Measurements from ENCODE around the gene NSUN3. TPM values are rescaled to one million over a fixed set of nuclear protein-coding genes. Genes with fewer than 3 reads are reported as not detected.

NSUN3 gene
- total RNA-seq, 1 donor: 13.4 TPM

DNA sequence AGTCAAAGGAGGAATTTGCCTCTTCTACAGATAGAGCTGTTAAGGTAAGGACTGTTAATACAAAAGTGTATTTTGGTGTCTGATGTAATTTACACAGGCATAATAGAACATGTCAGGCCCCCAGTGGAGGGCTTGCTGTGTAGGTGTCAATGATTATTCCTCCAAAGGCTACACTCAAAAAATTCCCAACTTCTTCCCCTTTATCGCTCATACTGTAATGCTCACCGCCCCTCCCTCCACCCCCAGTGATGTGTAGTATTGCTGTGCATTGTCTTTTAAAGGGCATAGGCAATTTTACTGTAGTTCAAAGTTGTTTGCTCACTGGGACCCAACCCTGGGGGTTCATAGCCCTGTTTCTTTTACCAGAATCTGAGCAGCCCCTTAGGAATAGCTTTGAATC, 32.2 kb downstream of the NSUN3 start:
- Histone ChIP-seq H3K79me2 (ENCODE audit: insufficient read depth, low read length) (no peaks in the 10 kb centered on the region), H3K4me1 (ENCODE audit: insufficient read depth, low read length) (no peaks in the 10 kb centered on the region), H2AFZ (ENCODE audit: low read length) (no peak overlapping the region), H3K36me3 (ENCODE audit: insufficient read depth, low read length) (peaks cover 15% of the 10 kb centered on the region), H3K9me3 (ENCODE audit: low read depth, low read length) (no peaks in the 10 kb centered on the region), H3K4me3 (ENCODE audit: insufficient read depth, low read length) (no peak overlapping the region), H3K4me2 (ENCODE audit: insufficient read depth, low read length) (no peak overlapping the region), H3K27ac (ENCODE audit: low read depth, low read length) (no peak overlapping the region), H4K20me1 (ENCODE audit: insufficient read depth, low read length) (no peaks in the 10 kb centered on the region), H3K27me3 (ENCODE audit: insufficient read depth, low read length) (no peaks in the 10 kb centered on the region)
- TF ChIP-seq, protein P1, sequence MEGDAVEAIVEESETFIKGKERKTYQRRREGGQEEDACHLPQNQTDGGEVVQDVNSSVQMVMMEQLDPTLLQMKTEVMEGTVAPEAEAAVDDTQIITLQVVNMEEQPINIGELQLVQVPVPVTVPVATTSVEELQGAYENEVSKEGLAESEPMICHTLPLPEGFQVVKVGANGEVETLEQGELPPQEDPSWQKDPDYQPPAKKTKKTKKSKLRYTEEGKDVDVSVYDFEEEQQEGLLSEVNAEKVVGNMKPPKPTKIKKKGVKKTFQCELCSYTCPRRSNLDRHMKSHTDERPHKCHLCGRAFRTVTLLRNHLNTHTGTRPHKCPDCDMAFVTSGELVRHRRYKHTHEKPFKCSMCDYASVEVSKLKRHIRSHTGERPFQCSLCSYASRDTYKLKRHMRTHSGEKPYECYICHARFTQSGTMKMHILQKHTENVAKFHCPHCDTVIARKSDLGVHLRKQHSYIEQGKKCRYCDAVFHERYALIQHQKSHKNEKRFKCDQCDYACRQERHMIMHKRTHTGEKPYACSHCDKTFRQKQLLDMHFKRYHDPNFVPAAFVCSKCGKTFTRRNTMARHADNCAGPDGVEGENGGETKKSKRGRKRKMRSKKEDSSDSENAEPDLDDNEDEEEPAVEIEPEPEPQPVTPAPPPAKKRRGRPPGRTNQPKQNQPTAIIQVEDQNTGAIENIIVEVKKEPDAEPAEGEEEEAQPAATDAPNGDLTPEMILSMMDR (IDR thresholded peaks at IDR 0.05; ENCODE audit: extremely low read depth, low read depth, low read length): no peak
- DNase-seq (ENCODE audit: insufficient read length, low spot score, missing footprints): no peak

DNA sequence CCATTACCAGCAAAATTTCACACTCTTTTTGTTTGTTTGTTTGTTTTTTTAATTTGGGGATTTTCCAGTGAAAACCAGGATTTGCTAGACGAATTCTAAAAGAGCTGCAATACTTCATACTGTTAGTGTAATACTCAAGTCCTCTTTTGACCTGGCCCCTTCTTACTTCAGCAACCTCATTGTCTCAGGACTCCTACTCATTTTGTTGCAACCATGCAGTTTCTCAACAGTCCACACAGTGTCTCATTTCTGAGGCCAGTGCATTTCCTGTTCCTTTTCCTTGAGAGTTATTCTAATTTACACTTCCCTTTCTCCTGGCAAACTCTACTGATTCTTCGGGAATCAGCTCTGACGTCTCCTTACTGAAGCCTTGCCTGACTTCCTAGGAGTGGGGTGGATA, 35.6 kb downstream of the NSUN3 start:
- Histone ChIP-seq H3K27me3 (ENCODE audit: insufficient read depth, low read length) (no peaks in the 10 kb centered on the region), H4K20me1 (ENCODE audit: insufficient read depth, low read length) (no peaks in the 10 kb centered on the region), H3K4me2 (ENCODE audit: insufficient read depth, low read length) (no peak overlapping the region), H3K4me1 (ENCODE audit: insufficient read depth, low read length) (no peaks in the 10 kb centered on the region), H3K27ac (ENCODE audit: low read depth, low read length) (no peak overlapping the region), H3K79me2 (ENCODE audit: insufficient read depth, low read length) (no peaks in the 10 kb centered on the region), H3K36me3 (ENCODE audit: insufficient read depth, low read length) (peaks cover 16% of the 10 kb centered on the region), H3K9me3 (ENCODE audit: low read depth, low read length) (no peaks in the 10 kb centered on the region), H3K4me3 (ENCODE audit: insufficient read depth, low read length) (no peak overlapping the region), H2AFZ (ENCODE audit: low read length) (peak overlapping the region; percentile 37)
- peak; percentile 35 for DNase-seq (ENCODE audit: insufficient read length, low spot score, missing footprints)
- TF ChIP-seq, protein P1 (IDR thresholded peaks at IDR 0.05; ENCODE audit: extremely low read depth, low read depth, low read length): no peak

DNA sequence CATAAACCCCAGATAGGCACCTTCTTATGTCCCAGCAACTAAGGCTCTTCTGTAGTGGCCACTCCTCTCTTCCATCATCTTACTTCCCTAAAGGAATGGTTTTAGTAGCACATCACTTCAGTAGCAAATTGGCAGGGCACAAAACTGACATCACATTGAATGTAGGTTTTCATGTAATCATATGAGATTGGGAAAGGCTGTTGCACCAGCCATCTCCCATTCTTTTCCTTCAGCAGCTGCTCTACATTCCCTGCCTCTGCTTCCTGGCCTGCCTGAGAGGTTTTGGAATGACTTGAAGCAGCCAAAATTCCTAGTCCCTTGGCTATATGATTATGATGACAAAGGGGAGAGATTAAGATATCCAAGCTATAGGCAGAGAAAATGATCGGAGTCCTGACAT, 36.5 kb downstream of the NSUN3 start:
- H4K20me1 ChIP-seq (ENCODE audit: insufficient read depth, low read length): no peaks in the 10 kb centered on the region
- no peaks in the 10 kb centered on the region for H3K79me2 ChIP-seq (ENCODE audit: insufficient read depth, low read length)
- H3K4me2 ChIP-seq (ENCODE audit: insufficient read depth, low read length): no peak overlapping the region
- H3K9me3 ChIP-seq (ENCODE audit: low read depth, low read length): no peaks in the 10 kb centered on the region
- H3K27me3 ChIP-seq (ENCODE audit: insufficient read depth, low read length): no peaks in the 10 kb centered on the region
- H3K4me3 ChIP-seq (ENCODE audit: insufficient read depth, low read length): no peak overlapping the region
- H3K27ac ChIP-seq (ENCODE audit: low read depth, low read length): no peak overlapping the region
- H3K4me1 ChIP-seq (ENCODE audit: insufficient read depth, low read length): no peaks in the 10 kb centered on the region
- H3K36me3 ChIP-seq (ENCODE audit: insufficient read depth, low read length): peaks cover 16% of the 10 kb centered on the region
- no peak overlapping the region for H2AFZ ChIP-seq (ENCODE audit: low read length)
- TF ChIP-seq, protein P1 (IDR thresholded peaks at IDR 0.05; ENCODE audit: extremely low read depth, low read depth, low read length): no peak
- no peak for DNase-seq (ENCODE audit: insufficient read length, low spot score, missing footprints)

DNA sequence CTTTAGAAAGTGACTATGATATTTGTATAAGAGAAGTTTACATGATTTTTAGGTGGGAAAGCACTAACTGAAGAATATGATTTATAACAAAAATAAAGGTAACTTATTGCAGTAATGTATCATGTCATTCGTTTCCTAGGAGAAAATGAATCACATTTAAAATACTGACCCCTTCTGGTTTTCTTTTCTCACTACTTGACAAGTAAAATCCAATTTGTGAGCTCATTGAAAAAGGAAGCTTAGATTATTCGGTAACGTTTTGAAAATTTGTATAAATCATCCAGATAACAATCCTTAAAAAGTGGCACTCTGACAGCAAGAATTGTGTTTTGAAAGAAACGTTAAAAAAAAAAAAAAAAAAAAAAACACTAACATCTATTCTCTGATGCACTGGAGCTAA, 39.0 kb downstream of the NSUN3 start:
- TF ChIP-seq, protein P1 (IDR thresholded peaks at IDR 0.05; ENCODE audit: extremely low read depth, low read depth, low read length): peak; percentile 45
- Histone ChIP-seq H3K27ac (ENCODE audit: low read depth, low read length) (no peak overlapping the region), H2AFZ (ENCODE audit: low read length) (no peak overlapping the region), H3K4me3 (ENCODE audit: insufficient read depth, low read length) (no peak overlapping the region), H3K36me3 (ENCODE audit: insufficient read depth, low read length) (peaks cover 6% of the 10 kb centered on the region), H3K4me1 (ENCODE audit: insufficient read depth, low read length) (no peaks in the 10 kb centered on the region), H3K27me3 (ENCODE audit: insufficient read depth, low read length) (no peaks in the 10 kb centered on the region), H3K79me2 (ENCODE audit: insufficient read depth, low read length) (no peaks in the 10 kb centered on the region), H4K20me1 (ENCODE audit: insufficient read depth, low read length) (no peaks in the 10 kb centered on the region), H3K9me3 (ENCODE audit: low read depth, low read length) (no peaks in the 10 kb centered on the region), H3K4me2 (ENCODE audit: insufficient read depth, low read length) (no peak overlapping the region)
- no peak for DNase-seq (ENCODE audit: insufficient read length, low spot score, missing footprints)

All from osteoblast (primary cell).